H1 (cell line): Measurements from ENCODE around the gene BIVM. TPM values are rescaled to one million over a fixed set of nuclear protein-coding genes. Genes with fewer than 3 reads are reported as not detected.

Experiments used
- CTBP2 ChIP-seq: IDR thresholded peaks from 2 replicates; pipeline ENCODE4 v1.7.0; 2011; ENCODE audit warnings: borderline replicate concordance, mild to moderate bottlenecking, moderate library complexity, mixed read lengths, low read length; ENCODE audit not compliant: insufficient read depth, insufficient read length
- SIRT6 ChIP-seq: IDR thresholded peaks from one replicate; pipeline ENCODE4 v1.7.1; 2012; ENCODE audit warnings: low read length, inconsistent platforms
- ZNF274 ChIP-seq: IDR thresholded peaks from 2 replicates; pipeline ENCODE4 v1.7.0; 2012; ENCODE audit warnings: low read length, borderline replicate concordance; ENCODE audit errors: extremely low read depth
- polyA plus RNA-seq, 7 experiments: library from polyadenylated mRNA; depleted of rRNA in 3 of 7; stranded (reverse) in 5 of 7; unstranded in 2 of 7; fragments of >200 nt in 5 of 7; fragments of 200-250 nt in 2 of 7; gene quantifications; 1 replicate in 5 of 7; 2 replicates in 1 of 7; 4 replicates in 1 of 7; pipeline versions ENCODE4 v1.2.1 to v1.2.3, GENCODE V29; 2011 to 2013; ENCODE audit warnings: missing spikeins in 2 of 7, mixed read lengths in 2 of 7
- total RNA-seq: library from RNA; stranded (reverse); fragmentation: NEBNext Ultra II Directional; extraction: Animal tissue kit (Norgen Biotek cat#: 25700); gene quantifications from 2 replicates; pipeline ENCODE4 v1.2.1, GENCODE V29; 2021
- TF ChIP-seq, protein P1 (sequence below), 3 experiments: IDR thresholded peaks; 1 replicate in 2 of 3; 2 replicates in 1 of 3; pipeline versions ENCODE4 v1.5.1 to v1.6.1; 2011; ENCODE audit warnings: low read length in 3 of 3, mild to moderate bottlenecking in 3 of 3, inconsistent platforms in 2 of 3, low read depth in 1 of 3, moderate library complexity in 1 of 3; ENCODE audit not compliant: insufficient read depth in 1 of 3; ENCODE audit errors: control extremely low read depth in 1 of 3
- TF ChIP-seq, protein P2 (sequence below): IDR thresholded peaks from 2 replicates; pipeline ENCODE4 v1.6.1; 2012; ENCODE audit warnings: inconsistent platforms

The BIVM gene
- total and polyA plus RNA-seq, 2 of the 8 experiments (the other 6 are each of a cell fraction or from before 2014, with no cell fraction given) = 1.8 to 5.5 TPM

DNA sequence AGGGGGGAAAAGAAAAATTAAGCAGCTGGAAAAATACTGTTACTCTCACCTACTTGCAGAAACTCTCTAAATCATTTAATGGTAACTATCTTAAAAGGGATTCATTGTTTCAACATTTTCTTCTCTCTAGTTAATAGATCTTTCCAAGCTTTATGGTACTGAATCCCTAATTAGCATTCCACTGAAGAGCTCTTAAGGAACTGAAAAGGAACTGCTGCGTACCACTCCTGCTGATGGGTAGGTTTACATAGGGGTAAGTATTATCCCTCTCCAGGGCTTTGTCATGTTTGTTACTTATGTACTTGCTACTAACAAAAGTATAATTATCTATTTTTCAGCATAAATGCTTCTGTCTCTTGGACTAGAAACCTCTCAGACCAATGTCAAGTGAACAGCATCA, 37.8 kb upstream of the BIVM start (continued):
- TF ChIP-seq, protein P1, sequence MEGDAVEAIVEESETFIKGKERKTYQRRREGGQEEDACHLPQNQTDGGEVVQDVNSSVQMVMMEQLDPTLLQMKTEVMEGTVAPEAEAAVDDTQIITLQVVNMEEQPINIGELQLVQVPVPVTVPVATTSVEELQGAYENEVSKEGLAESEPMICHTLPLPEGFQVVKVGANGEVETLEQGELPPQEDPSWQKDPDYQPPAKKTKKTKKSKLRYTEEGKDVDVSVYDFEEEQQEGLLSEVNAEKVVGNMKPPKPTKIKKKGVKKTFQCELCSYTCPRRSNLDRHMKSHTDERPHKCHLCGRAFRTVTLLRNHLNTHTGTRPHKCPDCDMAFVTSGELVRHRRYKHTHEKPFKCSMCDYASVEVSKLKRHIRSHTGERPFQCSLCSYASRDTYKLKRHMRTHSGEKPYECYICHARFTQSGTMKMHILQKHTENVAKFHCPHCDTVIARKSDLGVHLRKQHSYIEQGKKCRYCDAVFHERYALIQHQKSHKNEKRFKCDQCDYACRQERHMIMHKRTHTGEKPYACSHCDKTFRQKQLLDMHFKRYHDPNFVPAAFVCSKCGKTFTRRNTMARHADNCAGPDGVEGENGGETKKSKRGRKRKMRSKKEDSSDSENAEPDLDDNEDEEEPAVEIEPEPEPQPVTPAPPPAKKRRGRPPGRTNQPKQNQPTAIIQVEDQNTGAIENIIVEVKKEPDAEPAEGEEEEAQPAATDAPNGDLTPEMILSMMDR (IDR thresholded peaks at IDR 0.05; ENCODE audit: control extremely low read depth in 1 of 3, insufficient read depth in 1 of 3, low read depth in 1 of 3, low read length in 3 of 3) = no peak
- TF ChIP-seq, protein P2, sequence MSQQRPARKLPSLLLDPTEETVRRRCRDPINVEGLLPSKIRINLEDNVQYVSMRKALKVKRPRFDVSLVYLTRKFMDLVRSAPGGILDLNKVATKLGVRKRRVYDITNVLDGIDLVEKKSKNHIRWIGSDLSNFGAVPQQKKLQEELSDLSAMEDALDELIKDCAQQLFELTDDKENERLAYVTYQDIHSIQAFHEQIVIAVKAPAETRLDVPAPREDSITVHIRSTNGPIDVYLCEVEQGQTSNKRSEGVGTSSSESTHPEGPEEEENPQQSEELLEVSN = no peak
- TF ChIP-seq CTBP2 (no peak), ZNF274 (no peak), SIRT6 (no peak)
